GM15510 (cell line): ENCODE results near the gene SNF8.

Experiments
- POLR2A ChIP-seq: IDR thresholded peaks from 3 replicates; pipeline ENCODE4 v1.6.1; 2011; ENCODE audit warnings: borderline replicate concordance; ENCODE audit not compliant: insufficient read length; ENCODE audit errors: extremely low read depth

SNF8 gene

DNA sequence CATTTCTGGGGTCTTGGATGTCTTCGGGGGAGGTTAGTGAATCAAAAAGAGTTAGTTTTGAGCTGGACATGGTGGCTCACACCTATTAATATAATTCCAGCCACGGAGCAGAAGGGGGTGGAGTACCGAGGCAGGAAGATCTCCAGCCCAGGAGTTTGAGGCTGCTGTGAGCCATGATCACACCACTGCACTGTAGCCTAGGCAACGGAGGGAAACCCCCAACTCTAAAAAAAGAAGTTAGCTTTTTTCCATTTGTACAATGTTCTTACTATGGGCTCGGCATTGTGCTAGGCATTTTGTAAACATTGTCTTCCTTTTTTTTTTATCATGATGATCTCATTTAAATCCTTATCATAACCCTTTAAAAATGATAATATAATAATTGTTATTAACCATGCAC is 8.3 kb upstream of the SNF8 start:
- TF ChIP-seq POLR2A, result no peak

- no peak for TF ChIP-seq POLR2A
Measured at GRCh38 chr17:48951572-48951971, 6.9 kb upstream of the SNF8 start.

GRCh38 chr17:48933035-48933434 is 11.6 kb downstream of the SNF8 start:
- TF ChIP-seq POLR2A, result no peak

DNA sequence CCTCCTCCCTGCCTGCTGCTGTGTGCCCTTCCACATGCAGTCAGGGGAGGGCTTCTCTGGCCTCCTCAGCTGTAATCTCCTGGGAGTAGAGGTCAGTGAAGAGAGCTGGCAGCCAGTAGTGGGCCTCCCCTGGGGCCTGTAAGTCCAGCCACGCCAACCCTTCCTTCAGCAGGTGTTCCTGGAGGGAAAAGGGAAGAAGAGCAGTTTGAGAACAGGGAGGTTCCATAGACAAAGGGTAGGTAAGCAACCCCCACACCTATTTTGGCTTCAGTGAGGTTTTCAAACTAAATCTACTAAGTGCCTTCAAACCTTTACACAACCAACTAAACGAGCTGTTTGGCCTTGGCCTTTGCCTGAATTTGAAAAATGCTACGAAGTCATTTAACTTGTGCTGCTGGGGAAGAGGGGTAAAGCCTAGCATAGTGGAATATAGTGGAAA is 14.2 kb downstream of the SNF8 start:
- no peak for TF ChIP-seq POLR2A

GRCh38 chr17:48929812-48930165 is 14.9 kb downstream of the SNF8 start:
- TF ChIP-seq POLR2A, result no peak

DNA sequence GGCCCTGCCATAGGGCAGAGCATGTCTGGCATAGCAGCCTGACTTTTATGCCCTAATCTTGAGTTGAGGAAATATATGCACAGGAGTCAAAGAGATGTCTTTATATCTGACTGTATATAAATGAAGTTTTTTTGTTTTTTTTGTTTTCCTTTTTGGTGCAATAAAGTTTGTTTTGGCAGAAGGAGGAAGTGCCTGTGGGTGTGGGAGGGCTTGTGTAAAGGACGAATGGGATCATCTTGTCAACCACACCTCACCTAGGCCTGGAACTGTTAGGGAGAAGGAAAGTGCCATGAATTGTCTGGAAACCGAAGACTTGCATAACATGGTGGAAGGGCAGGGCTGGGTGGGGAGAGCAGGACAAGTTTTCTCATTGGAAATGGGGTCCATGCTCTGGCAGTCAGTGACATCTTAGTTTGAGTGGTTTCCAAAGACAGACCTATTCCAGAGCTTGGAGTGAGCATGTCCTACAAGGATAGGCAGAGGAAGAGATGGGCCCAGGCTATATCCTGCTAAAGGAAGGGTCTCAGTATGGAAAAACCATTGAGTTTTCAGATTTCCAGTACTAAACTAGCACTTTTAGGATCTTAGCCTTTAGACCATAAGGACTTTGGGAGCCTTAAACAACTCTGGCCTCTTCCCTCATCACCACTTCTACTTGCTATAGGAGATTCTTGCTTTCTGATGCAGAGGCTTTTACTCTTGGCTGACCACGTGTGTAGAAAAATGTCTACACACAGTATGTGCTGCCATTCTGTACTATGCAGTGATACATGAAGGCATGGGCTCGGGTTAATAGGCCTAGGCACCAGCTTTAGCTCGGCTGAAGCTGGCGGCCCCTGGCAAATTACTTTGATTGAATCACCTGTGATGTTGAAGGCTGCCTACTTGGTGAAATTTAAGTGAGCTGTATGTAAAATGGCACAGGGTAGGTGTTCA is 15.5 kb downstream of the SNF8 start:
- TF ChIP-seq POLR2A, result no peak

DNA sequence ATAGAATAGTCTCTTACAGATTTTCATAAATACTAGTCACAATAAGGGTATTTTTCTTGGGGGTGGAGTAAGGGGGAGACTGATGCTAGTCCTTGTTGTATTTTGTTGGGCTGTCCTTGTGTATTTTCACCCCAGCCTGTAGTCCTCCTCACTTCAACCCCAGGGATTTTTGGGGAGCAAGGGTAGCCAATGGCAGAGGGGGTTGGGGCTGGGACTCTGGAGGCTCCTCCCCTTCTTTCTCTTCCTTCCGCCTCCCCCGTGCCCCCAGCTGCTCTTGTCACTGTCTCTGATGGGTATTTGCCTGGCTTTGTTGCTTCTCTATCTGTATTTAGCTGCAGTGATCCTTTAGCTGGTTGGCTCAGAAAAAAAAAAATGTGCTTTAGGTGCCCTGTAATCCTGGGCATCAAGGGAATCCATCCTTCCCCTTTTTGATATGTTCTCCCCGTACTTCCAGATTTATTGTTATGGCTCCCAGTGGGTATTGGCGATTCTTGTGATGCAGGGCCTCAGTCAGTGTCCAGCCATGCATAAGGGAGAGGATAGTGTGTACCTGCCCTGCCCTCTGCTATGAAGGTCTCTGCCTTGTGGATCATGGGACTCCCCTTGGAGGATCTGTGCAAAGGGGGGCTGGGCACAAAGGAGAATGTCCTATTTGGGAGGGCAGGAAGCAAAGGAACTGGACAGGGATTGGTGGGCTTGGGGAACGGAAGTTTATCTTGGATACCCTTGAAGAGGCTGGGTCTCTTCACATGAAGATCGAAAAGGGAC is 16.5 kb downstream of the SNF8 start:
- no peak for TF ChIP-seq POLR2A

GRCh38 chr17:48925991-48926342 is 18.7 kb downstream of the SNF8 start:
- no peak for TF ChIP-seq POLR2A

GRCh38 chr17:48925251-48925990 is 19.2 kb downstream of the SNF8 start:
- no peak for TF ChIP-seq POLR2A

GRCh38 chr17:48915459-48916282 is 29.0 kb downstream of the SNF8 start:
- TF ChIP-seq POLR2A, result no peak

DNA sequence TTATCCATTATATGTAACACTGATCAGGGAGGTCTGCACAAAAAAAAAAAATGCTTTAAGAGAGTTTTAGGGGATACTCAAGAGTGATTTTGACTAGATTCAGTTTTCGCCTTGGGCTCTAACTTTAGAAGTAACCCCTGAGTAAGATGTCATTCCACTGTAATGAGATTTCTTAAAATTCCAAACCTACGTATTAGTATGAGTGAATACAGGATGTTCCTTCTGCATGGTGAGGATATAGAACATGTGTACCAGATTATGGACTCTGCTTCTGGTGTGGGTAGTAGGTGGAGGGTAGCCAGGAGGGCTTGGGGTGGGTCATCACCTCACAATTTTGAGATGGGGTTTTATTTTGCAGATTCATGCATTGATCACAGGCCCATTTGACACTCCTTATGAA is 32.2 kb downstream of the SNF8 start:
- no peak for TF ChIP-seq POLR2A

DNA sequence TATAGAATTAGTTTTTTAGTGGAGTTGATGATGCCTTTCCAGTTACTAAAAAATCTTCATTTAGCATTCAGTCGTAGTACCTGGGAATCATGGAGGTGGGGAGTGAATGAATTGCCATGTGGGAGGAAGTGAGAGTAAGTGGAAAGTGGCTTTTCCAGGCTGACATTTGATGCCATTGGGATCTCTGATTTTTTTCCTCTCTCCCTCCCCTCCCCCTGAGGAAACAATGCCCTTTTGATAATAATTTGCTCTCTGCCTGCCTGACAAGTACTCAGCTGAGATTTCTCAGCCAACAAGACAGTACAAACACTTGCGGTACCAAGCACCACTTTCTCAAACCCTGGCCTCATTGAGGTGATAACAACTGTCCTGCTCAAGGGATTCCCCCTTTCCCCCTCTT is 34.3 kb downstream of the SNF8 start:
- TF ChIP-seq POLR2A, result no peak

GRCh38 chr17:48909783-48910182 is 34.9 kb downstream of the SNF8 start:
- TF ChIP-seq POLR2A, result peak; percentile 2

- TF ChIP-seq POLR2A, result no peak
Measured at GRCh38 chr17:48908853-48909394, 35.7 kb downstream of the SNF8 start.
